ENCODE measurements around the gene SGK1. TPM values are rescaled to one million over a fixed set of nuclear protein-coding genes. Genes with fewer than 3 reads are reported as not detected.

Gene SGK1
- total and polyA plus RNA-seq, 2 donors from 2014 or later, result 142 to 324 TPM

DNA sequence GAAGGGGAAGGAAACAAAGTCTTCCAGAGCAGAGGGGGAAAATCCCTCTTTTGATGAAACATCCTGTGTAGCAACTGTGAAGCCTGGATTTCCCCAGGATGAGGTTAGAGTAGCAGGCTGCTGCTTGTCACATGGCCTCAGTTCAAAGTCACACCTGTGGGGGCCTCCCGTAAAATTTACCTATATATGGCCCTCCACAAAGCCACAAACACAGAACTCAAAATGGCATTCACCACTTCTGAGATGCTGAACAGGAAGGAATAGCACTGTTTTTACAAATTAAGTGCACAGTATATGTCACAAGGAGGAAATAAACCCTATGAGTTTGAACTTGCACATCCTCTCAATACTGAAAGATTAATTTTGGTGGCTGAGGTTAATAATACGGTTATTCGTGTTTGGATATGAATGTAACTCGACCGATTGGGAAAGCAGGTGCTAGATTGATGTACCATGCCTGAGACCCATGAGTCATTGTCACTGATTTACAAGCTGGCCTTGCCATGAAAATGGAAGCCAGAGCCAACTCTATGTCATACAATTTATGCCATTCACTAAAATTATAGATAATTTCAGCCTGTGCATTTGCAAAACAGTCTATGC is 70.6 kb downstream of the SGK1 start:
- Histone ChIP-seq H3K36me3 (ENCODE audit: control insufficient read depth in 2 of 3, insufficient read depth in 3 of 3, low read length in 3 of 3) (no peaks in the 10 kb centered on the region), H3K4me3 (ENCODE audit: low read length in 3 of 3) (no peak overlapping the region), H3K4me1 (ENCODE audit: control insufficient read depth in 2 of 3, insufficient read depth in 2 of 3, low read depth in 1 of 3, low read length in 3 of 3) (peaks cover 0 to 5% (median 0%) of the 10 kb centered on the region in 3 donors), H3K9ac (ENCODE audit: low read length in 3 of 3) (no peak overlapping the region), H3K9me3 (ENCODE audit: control insufficient read depth in 2 of 3, insufficient read depth in 1 of 3, low read length in 3 of 3) (no peaks in the 10 kb centered on the region), H3K27ac (ENCODE audit: low read depth in 2 of 2, low read length in 2 of 2) (no peak overlapping the region), H3K27me3 (ENCODE audit: control insufficient read depth, insufficient read depth, low read length) (no peaks in the 10 kb centered on the region)
- TF ChIP-seq, protein P1, sequence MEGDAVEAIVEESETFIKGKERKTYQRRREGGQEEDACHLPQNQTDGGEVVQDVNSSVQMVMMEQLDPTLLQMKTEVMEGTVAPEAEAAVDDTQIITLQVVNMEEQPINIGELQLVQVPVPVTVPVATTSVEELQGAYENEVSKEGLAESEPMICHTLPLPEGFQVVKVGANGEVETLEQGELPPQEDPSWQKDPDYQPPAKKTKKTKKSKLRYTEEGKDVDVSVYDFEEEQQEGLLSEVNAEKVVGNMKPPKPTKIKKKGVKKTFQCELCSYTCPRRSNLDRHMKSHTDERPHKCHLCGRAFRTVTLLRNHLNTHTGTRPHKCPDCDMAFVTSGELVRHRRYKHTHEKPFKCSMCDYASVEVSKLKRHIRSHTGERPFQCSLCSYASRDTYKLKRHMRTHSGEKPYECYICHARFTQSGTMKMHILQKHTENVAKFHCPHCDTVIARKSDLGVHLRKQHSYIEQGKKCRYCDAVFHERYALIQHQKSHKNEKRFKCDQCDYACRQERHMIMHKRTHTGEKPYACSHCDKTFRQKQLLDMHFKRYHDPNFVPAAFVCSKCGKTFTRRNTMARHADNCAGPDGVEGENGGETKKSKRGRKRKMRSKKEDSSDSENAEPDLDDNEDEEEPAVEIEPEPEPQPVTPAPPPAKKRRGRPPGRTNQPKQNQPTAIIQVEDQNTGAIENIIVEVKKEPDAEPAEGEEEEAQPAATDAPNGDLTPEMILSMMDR (IDR thresholded peaks at IDR 0.05; ENCODE audit: borderline replicate concordance, extremely low read depth, insufficient read depth), result no peak
- no peak for DNase-seq
- intact Hi-C loops (cut with DNase I), result no loop called here
- no peak for FAIRE-seq

DNA sequence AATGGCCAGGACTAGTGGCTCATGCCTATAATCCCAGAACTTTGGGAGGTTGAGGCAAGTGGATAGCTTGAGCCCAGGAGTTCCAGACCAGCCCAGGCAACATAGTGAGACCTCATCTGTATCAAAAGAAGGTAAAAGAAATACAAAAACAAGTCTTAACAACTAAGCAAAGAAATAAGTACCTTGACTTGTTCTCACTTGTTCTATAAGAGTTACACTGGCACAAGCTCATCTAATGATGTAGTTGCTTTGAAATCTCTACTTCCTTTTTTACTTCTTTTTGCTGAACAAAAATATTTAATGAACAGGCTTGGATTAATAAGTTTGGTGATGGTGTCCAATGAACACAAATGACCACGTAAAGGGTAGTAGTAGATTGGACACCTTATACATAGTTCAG is 72.2 kb downstream of the SGK1 start:
- FAIRE-seq, result no peak
- Histone ChIP-seq H3K36me3 (ENCODE audit: control insufficient read depth in 2 of 3, insufficient read depth in 3 of 3, low read length in 3 of 3) (no peaks in the 10 kb centered on the region), H3K27me3 (ENCODE audit: control insufficient read depth, insufficient read depth, low read length) (no peaks in the 10 kb centered on the region), H3K9me3 (ENCODE audit: control insufficient read depth in 2 of 3, insufficient read depth in 1 of 3, low read length in 3 of 3) (no peaks in the 10 kb centered on the region), H3K27ac (ENCODE audit: low read depth in 2 of 2, low read length in 2 of 2) (no peak overlapping the region), H3K9ac (ENCODE audit: low read length in 3 of 3) (no peak overlapping the region), H3K4me3 (ENCODE audit: low read length in 3 of 3) (no peak overlapping the region), H3K4me1 (ENCODE audit: control insufficient read depth in 2 of 3, insufficient read depth in 2 of 3, low read depth in 1 of 3, low read length in 3 of 3) (peaks cover 0 to 5% (median 0%) of the 10 kb centered on the region in 3 donors)
- DNase-seq, result no peak
- TF ChIP-seq, protein P1 (IDR thresholded peaks at IDR 0.05; ENCODE audit: borderline replicate concordance, extremely low read depth, insufficient read depth), result no peak
- intact Hi-C loops (cut with DNase I), result no loop called here

DNA sequence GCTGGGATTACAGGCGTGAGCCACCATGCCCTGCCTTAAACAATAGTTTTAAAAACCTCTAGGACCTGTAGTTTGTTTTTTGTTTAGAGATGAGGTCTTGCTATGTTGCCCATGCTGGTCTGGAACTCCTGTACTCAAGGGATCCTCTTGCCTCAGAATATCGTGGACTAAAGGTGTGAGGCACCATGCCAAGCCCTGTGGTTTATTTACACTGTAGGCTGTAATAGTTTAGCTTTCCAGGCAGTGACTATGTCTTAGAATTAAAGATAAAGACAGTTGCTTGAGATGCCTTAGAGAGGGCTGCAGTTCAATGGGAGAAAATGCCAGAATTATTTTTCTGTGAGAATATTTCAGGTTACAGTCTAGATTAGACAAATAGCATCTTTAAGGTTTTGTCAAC is 72.9 kb downstream of the SGK1 start:
- Histone ChIP-seq H3K9ac (ENCODE audit: low read length in 3 of 3) (no peak overlapping the region), H3K4me3 (ENCODE audit: low read length in 3 of 3) (no peak overlapping the region), H3K36me3 (ENCODE audit: control insufficient read depth in 2 of 3, insufficient read depth in 3 of 3, low read length in 3 of 3) (no peaks in the 10 kb centered on the region), H3K9me3 (ENCODE audit: control insufficient read depth in 2 of 3, insufficient read depth in 1 of 3, low read length in 3 of 3) (no peaks in the 10 kb centered on the region), H3K27me3 (ENCODE audit: control insufficient read depth, insufficient read depth, low read length) (no peaks in the 10 kb centered on the region), H3K4me1 (ENCODE audit: control insufficient read depth in 2 of 3, insufficient read depth in 2 of 3, low read depth in 1 of 3, low read length in 3 of 3) (peaks cover 0 to 5% (median 0%) of the 10 kb centered on the region in 3 donors), H3K27ac (ENCODE audit: low read depth in 2 of 2, low read length in 2 of 2) (no peak overlapping the region)
- TF ChIP-seq, protein P1 (IDR thresholded peaks at IDR 0.05; ENCODE audit: borderline replicate concordance, extremely low read depth, insufficient read depth), result no peak
- intact Hi-C loops (cut with DNase I), result no loop called here
- no peak for FAIRE-seq
- DNase-seq, result no peak

Data from kidney (tissue), 14 donors.